GM19099 (cell line): ENCODE measurements around the gene DGUOK.
A peak's percentile ranks its signal among the peaks of the same experiment; 100 is the strongest.

Experiments
- POLR2A ChIP-seq: IDR thresholded peaks from 3 replicates; pipeline ENCODE4 v1.6.1; 2011; ENCODE audit warnings: low read depth; ENCODE audit not compliant: insufficient read length; ENCODE audit errors: extremely low read depth

The DGUOK gene

DNA sequence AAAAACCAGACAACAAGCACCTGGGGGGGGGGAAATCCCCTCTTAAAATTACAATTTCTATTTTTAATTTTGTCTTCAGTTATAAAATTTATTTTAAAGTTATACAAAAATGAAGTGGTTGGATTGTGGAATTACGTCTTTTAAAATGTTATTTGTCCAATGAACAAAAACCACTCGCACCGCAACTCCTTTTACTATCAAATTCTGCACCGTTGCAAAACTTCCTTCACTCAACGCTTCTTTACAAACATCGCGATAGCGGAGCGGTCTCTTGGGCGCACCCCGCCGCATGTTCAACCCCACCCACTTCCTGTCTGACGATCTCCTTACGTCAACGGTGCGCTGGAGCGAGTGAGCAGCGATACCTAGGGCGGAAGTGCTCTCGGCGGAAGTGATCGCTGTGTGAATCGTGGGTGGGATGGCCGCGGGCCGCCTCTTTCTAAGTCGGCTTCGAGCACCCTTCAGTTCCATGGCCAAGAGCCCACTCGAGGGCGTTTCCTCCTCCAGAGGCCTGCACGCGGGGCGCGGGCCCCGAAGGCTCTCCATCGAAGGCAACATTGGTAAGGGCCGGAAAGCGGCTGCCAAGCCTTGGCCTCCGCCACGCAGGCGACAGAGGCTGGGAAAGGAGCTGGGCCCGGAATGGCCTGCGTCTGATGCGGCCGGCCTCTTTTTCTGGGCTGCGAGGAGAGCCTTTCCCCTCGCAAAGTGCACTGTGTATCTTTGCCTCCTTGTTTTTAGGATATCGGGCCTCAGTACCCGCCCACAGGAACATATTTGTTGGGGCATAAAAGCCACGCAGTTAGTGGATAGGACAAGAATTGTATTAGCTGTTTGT, at the start of gene DGUOK:
DGUOK (plus strand) TSS at position 388 of the 835 bp plus-strand sequence; CDS start at position 419, 31 bp downstream.
- peak; percentile 88 for TF ChIP-seq POLR2A

DNA sequence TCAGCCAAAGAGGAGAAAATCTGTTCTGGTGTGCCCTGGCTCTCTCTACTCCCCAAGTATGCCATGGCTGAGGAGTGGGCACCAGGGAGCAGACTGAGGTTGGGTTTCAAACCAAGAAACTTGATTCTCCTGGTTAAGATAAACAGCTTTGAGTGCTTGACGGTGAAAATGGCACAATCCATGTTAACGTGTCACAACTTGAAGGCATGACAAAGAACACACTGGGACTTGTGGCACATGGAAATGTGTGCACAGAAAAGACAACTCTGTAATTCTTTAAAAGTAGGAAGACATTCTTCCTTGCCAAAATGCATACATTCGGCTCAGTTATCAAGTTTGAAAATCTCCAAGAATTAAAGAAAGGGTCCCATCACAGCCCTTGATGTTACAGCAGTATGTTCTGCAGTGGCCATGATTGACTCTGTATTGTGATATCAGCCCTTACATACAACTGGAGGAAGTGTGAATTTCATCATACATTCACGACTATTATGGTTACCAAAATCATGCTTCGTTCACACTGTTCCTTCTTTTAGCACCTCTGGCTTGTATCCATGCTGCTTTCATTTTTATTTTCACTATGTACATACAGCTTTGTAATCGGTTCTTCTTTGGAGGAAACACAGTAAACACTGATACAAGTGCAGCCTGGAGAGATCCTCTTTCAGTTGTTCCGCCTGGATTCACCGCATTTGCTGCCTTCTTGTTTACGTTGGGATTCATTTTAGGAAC, 49.4 kb upstream of the DGUOK start:
- no peak for TF ChIP-seq POLR2A

- TF ChIP-seq POLR2A = no peak
These were observed 41.3 kb upstream of the DGUOK start for GRCh38 chr2:73885406-73885805.

DNA sequence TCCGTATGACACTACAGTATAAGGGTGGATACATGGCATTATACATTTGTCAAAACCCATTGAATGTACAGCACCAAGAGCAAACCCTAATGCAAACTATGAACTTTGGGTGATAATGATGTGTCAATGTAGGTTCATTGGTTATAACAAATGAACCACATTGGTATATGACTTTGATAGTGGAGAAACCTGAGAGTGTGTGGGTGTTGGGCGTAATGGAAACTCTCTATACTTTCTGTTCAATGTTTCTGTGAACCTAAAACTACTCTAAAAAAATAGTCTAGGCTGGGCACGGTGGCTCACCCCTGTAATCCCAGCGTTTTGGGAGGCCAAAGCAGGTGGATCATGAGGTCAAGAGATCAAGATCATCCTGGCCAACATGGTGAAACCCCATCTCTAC, 40.3 kb upstream of the DGUOK start:
- no peak for TF ChIP-seq POLR2A

DNA sequence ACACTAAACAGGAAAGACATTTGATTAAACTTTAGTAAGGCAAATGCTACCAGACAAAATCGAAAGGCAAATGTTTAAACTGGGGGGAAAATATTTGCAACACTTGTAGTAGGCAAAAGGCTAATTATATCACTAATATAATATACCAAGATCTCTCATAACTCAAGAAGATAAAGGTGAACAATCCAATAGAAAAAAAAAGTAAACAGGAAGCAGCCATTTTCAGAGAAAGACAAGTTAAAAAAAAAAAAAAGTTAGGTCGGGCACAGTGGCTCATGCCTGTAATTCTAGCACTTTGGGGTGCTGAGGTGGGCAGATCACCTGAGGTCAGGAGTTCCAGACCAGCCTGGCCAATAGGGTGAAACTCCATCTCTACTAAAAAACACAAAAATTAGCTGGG, 38.3 kb upstream of the DGUOK start:
- TF ChIP-seq POLR2A = no peak

GRCh38 chr2:73889206-73889605, 37.5 kb upstream of the DGUOK start:
- TF ChIP-seq POLR2A = no peak

DNA sequence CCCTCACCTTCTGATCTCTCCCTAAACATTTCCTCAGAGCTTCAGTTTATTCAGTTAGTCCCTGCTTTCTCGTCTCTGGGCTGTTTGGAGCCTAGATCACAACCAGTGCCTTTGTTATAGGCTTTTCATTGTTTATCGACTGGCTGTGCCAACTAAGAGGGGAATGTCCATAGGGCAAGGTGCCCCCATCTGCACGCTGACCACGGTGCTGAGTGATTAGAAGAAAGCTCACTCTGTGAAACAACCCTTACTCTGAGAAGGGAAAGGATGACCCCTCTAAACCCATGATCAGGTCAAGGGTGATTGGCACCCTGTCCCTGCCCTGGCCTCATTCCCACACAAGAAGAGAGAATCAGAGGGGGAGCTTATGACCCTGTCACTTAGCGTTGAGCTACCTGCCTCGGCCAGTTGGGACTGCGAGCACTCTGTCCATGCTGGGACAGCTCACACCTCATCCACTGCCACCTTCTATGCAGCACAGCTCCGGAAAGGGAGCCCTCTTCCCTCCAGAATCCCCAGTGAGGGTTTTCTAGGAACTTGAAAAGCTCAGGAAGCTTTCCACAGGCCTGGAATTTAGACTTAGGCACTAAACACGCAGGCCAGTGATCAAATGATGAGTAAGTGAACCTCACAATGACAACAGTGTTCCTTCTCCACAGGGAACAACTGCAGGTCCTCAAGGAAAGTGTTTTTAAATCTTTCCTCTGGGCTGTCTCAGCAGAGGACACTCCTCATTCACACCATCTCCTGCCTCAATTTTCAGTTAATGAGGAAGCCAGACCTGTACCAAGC, 36.2 kb upstream of the DGUOK start:
- TF ChIP-seq POLR2A = no peak

DNA sequence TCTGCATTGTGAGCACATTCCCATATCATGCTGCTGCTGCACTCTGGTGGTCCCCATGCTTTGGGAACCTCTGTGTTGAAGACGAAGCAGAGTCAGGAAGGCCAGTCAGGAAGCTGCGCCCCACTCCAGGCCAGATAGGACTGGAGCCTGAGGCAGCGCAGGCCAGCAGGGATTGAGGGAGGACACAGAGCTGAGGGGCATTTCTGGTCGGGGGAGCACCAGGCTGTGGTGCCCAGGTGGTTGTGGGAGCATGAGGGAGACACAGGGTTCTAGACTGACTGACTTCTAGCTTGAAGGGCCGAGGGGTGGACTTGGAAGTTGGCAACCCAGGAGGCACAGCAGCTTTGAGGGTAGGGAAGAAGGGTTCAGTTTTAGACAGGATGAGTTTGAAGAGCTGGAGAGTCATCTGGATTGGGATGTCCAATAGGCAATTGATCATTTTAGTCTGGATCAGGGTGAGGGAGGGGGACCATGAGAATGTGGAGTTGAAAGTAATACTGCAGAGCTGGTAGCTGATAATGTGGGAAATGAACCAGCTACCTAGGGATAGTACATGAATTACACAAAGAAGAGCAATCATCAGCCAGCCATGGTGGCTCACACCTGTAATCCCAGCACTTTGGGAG, 35.3 kb upstream of the DGUOK start:
- TF ChIP-seq POLR2A = no peak

DNA sequence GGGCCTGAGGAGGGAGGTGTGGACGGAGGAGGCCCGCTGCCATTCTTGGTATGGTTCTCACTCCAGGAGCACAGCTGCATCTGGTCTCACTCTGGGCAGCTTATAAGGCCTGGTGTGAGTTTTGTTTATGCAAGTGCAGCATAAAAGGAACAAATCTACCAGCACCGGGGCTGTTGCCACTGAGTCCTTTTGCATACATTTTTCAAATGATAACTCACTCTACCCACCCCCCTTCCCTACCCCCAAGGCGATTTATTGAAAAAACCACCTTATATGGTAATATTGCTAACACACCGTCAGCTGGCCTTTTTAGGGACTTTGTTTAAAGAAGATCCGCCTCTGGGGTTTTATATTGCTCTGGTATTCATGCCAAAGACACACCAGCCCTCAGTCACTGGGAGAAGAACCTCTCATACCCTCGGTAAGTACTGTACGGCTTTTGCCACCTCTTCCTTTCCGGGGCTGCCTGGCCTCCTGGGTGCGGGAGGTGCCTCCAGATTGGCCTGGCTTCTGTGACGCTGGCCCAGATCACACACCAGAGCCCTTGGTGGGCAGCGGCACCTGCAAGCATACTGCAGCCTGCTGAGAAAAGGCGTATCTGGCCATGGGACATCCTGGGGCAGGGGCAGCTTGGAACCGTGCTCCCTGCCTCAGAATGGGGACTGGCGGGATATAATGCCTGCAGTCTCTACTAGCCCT, 33.9 kb upstream of the DGUOK start, which contains the start of gene ACTG2:
ACTG2 (plus strand) TSS at position 378 of the 699 bp plus-strand sequence. CDS start 8,304 bp downstream, outside the sequence.
- no peak for TF ChIP-seq POLR2A

DNA sequence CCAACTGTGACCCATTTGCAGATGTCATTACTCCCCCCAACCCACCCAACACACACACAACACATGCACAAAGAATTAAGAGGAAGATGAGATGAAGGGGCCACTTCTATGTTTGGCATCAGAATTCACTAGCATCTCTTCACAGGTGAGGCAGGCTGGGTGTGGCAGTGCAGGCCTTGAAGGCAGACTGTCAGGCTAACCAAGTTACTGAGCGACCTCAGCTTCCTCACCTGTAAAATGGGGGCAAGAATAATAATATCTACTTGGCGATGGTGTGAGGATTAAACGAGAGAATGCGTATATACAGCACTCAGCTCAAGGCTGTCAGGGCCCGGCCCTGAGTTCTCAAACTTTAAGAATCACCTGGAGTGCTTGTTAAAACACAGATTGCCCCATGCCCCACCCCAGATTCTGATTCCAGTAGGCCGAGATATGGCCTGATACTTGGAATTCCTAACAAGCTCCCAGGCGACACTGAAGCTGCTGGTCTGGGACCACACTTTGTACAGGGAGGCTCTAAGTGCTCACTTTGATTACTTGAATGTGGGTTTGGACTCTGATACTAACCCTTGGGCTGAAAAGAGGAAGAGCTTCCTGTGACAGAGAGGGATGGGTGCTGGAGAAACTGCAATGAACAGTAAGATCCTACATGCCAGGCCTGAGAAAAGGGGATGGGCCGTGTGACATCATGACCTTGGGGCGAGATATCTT, 32.8 kb upstream of the DGUOK start:
- TF ChIP-seq POLR2A = no peak

GRCh38 chr2:73894475-73894850, 32.2 kb upstream of the DGUOK start:
- TF ChIP-seq POLR2A = no peak

GRCh38 chr2:73894877-73895276, 31.8 kb upstream of the DGUOK start:
- no peak for TF ChIP-seq POLR2A

DNA sequence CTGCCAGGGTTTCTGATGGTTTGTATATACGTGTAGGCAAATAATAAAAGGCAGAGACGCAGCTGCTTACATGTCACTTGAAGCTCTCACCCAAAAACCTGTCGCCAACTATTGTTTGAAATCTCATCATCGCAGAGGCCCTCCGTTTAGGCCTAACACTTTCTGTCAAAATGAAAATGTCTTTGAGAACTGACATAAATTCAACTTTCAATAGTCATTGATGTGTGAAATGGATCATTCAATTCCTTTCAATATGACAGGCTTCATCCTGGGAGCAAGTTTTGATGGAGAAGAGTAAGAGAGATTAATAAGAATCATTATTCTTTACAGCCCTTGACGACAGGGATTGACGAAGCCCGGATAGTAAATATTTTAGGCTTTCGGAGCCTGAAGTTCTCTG, 31.2 kb upstream of the DGUOK start:
- TF ChIP-seq POLR2A = no peak
